ENCODE data around the gene NEUROG1. TPM values are rescaled to one million over a fixed set of nuclear protein-coding genes. Genes with fewer than 3 reads are reported as not detected.

NEUROG1 gene
- polyA plus RNA-seq, 1 experiment, result not detected

DNA sequence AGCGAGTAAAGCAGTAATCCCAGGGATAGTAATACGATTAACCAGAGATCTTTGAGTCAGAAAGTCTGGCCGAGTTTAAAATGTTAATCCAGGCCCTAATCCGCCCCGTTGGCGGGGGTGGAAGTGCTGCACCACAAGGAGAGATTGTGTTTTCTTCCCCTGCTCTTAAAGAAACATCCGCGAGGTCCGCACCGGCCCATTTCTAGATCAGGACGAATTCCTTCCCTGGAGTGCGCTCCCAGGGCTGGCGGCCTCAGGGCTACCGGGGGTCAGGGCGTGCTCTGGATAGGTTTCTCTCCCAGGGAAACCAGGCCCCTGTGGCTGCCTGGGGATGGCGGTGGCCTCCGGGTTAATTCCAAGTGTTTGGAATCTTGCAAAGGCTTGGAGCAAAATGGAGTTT is 9.3 kb upstream of the NEUROG1 start:
- TF ChIP-seq, protein P1, sequence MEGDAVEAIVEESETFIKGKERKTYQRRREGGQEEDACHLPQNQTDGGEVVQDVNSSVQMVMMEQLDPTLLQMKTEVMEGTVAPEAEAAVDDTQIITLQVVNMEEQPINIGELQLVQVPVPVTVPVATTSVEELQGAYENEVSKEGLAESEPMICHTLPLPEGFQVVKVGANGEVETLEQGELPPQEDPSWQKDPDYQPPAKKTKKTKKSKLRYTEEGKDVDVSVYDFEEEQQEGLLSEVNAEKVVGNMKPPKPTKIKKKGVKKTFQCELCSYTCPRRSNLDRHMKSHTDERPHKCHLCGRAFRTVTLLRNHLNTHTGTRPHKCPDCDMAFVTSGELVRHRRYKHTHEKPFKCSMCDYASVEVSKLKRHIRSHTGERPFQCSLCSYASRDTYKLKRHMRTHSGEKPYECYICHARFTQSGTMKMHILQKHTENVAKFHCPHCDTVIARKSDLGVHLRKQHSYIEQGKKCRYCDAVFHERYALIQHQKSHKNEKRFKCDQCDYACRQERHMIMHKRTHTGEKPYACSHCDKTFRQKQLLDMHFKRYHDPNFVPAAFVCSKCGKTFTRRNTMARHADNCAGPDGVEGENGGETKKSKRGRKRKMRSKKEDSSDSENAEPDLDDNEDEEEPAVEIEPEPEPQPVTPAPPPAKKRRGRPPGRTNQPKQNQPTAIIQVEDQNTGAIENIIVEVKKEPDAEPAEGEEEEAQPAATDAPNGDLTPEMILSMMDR (IDR thresholded peaks at IDR 0.05; ENCODE audit: insufficient read depth, low read depth, low read length), result no peak
- peaks cover 53% of the 10 kb centered on the region for H3K27me3 ChIP-seq (ENCODE audit: control insufficient read depth, insufficient read depth, low read length)
- ChIA-PET CTCF (interaction anchor here (1.2 to 38.0 kb wide), 3 partner anchors 9 to 80 kb away, joined by 3 to 1147 read pairs (median 5); partner anchors contain the start of gene TIFAB), POLR2A (no interaction called here)
- H3K4me3 ChIP-seq (ENCODE audit: low read depth, low read length), result no peak overlapping the region
- no peaks in the 10 kb centered on the region for H3K36me3 ChIP-seq (ENCODE audit: control insufficient read depth, insufficient read depth, low read length)
- DNase-seq (ENCODE audit: low read depth), result no peak

DNA sequence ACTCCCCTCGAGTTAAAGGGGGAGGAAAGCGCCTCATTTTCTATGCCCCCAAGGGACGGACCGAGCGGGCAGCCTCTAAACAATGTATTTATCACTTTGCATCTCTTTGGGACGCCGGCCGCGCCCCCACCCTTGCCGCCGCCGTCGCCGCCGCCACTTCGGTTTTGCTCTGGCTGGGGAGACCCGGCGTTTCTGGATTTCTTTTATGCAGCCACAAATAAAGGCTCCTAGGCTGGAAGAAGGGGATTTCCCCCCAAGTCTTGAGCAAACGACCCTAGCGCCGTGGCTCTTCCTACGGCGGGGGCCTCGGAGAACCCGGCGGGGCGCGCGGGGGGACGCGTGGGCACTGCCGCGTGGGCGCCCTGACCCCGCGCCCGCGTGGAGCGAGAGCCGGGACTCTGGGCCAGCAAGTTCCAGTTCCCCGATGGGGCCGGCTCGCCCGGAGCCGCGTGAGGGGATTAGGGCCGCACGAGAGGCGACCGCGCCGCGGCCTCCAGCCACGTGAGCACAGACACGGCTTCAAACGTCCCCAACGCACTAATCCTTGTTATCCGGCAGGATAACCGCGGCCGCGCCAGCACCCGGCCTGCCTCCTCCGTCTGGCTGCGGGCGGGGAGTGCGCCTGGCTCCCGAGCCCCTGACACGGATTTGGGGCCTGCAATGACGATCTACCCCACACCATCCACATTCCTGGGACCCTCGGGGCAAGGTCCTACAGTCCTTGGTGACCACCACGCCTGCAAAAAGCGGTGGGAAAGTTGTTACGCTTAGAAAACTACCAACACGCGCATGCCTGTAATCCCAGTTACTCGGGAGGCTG is 7.9 kb upstream of the NEUROG1 start:
- Histone ChIP-seq H3K27me3 (ENCODE audit: control insufficient read depth, insufficient read depth, low read length) (peaks cover 59% of the 10 kb centered on the region), H3K36me3 (ENCODE audit: control insufficient read depth, insufficient read depth, low read length) (no peaks in the 10 kb centered on the region), H3K4me3 (ENCODE audit: low read depth, low read length) (peak overlapping the region; percentile 25)
- CTCF ChIA-PET, result interaction anchor here (1.0 to 38.0 kb wide), 5 partner anchors 9 to 79 kb away, joined by 3 to 1147 read pairs (median 5); partner anchors contain the start of gene TIFAB
- TF ChIP-seq, protein P1 (IDR thresholded peaks at IDR 0.05; ENCODE audit: insufficient read depth, low read depth, low read length), result no peak
- DNase-seq (ENCODE audit: low read depth), result no peak
- POLR2A ChIA-PET, result no interaction called here

DNA sequence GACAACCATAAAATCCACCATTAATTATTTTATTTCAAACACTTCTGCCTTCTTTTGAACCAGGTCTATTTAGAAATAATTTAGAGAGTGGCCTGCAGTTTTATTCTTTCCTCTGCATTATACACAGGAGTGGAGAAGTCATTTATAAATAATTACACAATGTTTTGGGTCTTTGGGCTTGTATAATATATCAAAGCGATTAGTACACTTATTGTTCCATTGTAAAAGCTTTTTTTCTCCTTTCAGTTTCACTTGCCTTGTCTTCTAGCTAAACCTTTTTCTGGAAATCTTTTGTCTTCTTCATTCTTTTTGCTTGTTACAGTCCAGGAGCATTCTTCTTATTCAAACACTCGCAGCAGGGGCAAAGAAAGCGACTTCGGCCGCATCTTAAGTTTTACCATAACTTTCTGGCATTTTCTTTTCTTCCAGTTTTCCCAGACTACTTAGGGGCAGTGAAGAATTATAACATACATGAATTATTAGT is 7.3 kb upstream of the NEUROG1 start:
- CTCF ChIA-PET, result interaction anchor here (1.0 to 4.4 kb wide), 3 partner anchors 9 to 77 kb away, joined by 3 to 31 read pairs (median 5); no protein-coding TSS in a partner anchor
- no peak for DNase-seq (ENCODE audit: low read depth)
- Histone ChIP-seq H3K4me3 (ENCODE audit: low read depth, low read length) (no peak overlapping the region), H3K36me3 (ENCODE audit: control insufficient read depth, insufficient read depth, low read length) (no peaks in the 10 kb centered on the region), H3K27me3 (ENCODE audit: control insufficient read depth, insufficient read depth, low read length) (peaks cover 56% of the 10 kb centered on the region)
- TF ChIP-seq, protein P1 (IDR thresholded peaks at IDR 0.05; ENCODE audit: insufficient read depth, low read depth, low read length), result no peak
- POLR2A ChIA-PET, result no interaction called here

DNA sequence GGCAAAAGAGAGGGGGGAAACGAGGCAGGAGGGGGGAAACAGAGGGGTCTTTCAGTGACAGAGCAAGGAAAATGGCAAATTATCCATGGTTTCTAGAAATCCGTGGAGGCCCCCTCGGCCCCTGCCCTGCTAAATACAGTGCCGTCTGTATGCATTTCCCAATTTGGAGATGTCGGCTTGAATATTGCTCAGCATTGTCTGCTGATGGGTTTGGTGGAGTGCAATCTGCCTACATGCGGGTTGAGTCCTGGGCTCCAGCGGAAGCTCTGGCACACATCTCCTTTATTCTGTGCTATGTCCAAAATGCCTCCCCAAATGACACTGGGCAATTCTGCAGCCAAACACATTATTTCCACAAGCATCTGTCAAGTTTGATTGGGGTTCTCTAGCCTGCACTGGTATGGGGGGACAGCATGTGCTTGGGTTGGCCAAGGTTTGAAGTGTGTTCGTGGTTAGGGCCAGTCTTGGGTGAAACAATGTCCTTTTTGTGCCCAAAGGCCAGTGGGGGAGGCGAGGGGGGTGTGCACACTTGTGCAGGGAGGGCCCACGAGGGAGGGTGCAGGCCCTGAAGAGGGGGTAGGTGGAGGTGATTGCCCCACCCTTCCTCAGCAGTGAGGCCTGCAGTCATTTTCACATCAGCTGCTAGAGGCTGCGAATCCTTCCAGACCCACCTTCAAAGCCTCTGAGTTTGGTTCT is 6.2 kb upstream of the NEUROG1 start:
- POLR2A ChIA-PET, result no interaction called here
- peaks cover 55% of the 10 kb centered on the region for H3K27me3 ChIP-seq (ENCODE audit: control insufficient read depth, insufficient read depth, low read length)
- DNase-seq (ENCODE audit: low read depth), result no peak
- CTCF ChIA-PET, result interaction anchor here (1.2 to 4.4 kb wide), 3 partner anchors 11 to 76 kb away, joined by 3 to 31 read pairs (median 14); no protein-coding TSS in a partner anchor
- no peaks in the 10 kb centered on the region for H3K36me3 ChIP-seq (ENCODE audit: control insufficient read depth, insufficient read depth, low read length)
- TF ChIP-seq, protein P1 (IDR thresholded peaks at IDR 0.05; ENCODE audit: insufficient read depth, low read depth, low read length), result no peak
- H3K4me3 ChIP-seq (ENCODE audit: low read depth, low read length), result no peak overlapping the region

All from BJ (cell line).